Measurements from ENCODE around the gene DIS3L2. TPM values are rescaled to one million over a fixed set of nuclear protein-coding genes. Genes with fewer than 3 reads are reported as not detected.

The DIS3L2 gene
- total and polyA plus RNA-seq, 2 of the 8 experiments (the other 6 are each of a cell fraction or from before 2014, with no cell fraction given) = 11.5 to 21.6 TPM

DNA sequence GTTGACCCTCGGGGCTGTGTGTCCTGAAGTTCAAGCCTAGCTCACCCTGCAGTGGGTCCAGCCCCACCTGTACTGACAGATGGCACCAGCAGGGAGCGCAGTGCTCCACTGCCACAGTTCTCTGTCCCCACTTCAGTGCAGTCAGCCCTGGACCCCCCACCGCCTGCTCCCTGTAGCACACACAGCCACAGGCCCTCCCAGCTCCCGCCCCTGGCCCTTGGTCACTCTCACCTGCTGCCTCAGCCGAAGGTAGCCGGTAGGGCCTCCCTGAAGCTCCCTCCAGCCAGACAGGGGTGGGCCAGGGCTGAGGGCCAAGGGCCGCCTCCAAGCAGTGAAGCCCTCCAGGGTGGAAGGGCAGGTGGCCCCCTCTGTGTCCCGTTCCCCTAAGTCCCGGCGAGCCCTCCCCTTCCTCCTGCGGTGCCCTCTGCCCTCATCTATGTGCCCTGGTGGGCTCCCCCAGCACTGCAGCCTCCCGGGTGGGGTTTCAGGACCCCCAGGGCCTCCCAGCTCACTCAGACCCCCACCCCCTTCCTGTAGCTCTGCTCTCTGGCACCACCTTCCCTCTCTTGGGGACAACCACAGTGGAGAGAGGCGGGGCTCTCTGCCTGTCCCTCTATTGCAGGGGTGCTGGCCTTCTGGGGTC lies 406.2 kb downstream of the DIS3L2 start (continued):
- peak; percentile 64; the same call in 1 of the 2 replicates for TF ChIP-seq GABPA (IDR thresholded peaks at IDR 0.05; ENCODE audit: borderline replicate concordance, insufficient read depth, low read length)

Data from H1 (cell line).